NCI-H2029 treated with DMSO at 0.1 percent for 48 hours (cell line): Measurements from ENCODE around the gene TMEM141.
A peak's percentile ranks its signal among the peaks of the same experiment; 100 is the strongest.

Experiments used
- DNase-seq: peaks from one replicate; lab custom pipeline; 2025; lab: John Stamatoyannopoulos, UW

TMEM141 gene

DNA sequence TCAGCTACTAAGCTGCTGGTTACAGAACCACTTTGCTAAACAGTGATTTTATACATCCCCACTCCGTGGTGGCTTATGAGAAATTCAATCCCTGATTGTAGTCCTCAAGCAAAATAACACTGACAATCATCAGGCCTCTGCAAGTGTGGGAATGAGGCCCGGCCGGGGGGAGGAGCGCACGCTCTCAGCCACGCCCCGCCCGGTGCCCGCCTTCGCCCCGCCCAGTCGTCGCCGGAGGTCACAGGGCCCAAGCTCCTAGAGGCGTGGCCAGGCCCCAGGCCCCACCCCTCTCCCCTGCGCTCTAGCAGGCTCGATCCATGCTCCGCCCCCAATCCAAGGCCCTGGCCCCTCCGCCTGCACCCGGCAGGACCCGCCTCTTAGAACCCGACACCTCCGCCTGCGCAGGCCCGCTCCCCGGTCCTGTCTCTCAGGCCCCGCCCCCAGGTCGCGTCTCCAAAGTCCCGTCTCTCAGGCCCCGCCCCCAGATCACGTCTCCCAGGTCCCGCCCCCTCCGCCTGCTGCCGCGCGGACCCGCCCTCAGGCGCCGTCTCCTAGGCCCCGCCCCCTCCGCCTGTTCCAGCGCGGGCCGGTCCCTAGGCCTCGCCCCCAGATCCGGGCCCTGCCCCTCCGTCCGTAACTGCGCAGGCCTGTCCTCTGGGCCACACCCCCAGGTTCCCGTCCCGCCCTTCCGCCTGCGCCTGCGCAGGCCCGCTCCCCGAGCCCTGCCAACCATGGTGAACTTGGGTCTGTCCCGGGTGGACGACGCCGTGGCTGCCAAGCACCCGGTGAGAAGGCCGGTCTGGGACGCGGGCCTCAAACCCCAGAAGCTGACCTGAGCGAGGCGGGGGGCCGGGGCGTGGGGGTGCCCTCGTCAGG, at the start of gene TMEM141:
TMEM141 (plus strand) TSS at position 705 of the 876 bp plus-strand sequence; CDS start at position 732, 27 bp downstream.
- DNase-seq = peak; percentile 96

DNA sequence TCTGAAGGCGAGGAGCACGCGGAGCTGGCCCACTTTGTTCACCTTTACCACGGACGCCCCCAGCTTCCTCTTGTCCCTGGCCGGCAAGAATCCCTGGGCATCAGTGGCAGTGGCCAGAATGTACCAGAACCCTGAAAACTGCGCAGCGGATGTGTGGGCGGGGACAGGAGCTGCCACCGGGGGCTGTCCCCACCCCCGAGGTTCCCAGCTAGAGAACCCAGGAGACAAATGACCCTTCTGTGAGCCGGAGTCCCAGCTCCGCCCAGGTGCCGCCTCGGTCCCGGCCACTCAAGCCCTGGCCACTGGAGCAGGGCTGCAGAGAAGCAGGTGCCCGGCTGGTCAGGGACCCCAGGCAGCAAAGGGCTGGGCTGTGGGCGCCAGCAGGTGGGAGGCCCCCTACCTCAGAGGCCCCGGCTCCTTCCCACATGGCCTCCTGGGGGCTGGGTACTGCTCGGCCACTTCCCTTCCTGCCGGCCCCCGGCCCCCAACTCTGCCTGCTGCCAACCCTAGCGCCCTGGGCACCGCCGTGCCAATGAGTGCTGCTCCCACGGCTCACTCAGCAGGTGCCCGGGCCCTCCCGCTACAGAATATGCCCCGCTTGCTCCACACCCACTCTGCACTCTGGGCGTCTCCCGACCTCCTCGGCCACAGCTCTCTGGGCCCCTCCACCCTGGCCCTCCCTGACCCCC, 49.1 kb upstream of the TMEM141 start:
- no peak for DNase-seq

DNA sequence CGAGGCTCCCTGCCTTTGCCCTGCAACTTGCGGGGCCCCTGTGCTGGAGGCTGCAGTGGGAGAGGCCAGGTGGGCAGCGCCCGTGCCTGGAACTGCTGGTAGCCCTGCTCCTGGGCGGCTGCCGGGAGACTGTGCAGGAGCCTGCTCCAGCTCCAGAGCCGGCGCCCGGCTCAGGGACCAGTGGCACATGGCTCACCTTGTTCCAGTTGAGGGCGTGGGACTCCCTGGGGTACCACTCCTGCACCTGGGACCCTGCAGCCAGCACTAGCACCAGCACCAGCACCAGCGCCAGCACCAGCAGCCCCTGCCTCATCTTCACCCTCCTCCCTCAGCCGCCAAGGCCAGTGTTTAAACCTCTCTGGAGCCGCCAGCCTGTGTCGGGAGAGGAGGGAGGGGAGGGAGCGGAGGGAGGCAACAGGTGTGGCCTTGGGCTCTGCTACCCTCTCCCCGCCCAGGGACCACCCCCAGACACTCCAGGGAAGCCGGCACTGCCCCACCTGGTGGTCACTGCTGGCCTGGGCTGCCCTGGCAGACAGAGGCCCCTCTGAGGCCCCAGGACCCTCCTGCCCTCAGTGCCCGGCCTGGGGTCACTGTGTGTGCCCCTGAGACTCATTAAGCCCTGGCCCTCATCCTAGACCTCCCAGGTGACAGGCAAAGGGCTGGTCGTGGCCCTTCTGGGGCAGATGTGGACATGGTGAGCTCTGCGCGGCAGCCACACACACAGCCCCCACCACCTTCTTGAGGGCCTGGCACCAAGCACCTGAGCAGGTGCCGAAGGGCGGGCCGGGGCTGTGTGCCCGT, 48.4 kb upstream of the TMEM141 start, which contains the start of gene LCN10:
LCN10 (minus strand) TSS at position 350 of the 801 bp plus-strand sequence; CDS start at position 313, 37 bp downstream.
- peak; percentile 39 for DNase-seq

DNA sequence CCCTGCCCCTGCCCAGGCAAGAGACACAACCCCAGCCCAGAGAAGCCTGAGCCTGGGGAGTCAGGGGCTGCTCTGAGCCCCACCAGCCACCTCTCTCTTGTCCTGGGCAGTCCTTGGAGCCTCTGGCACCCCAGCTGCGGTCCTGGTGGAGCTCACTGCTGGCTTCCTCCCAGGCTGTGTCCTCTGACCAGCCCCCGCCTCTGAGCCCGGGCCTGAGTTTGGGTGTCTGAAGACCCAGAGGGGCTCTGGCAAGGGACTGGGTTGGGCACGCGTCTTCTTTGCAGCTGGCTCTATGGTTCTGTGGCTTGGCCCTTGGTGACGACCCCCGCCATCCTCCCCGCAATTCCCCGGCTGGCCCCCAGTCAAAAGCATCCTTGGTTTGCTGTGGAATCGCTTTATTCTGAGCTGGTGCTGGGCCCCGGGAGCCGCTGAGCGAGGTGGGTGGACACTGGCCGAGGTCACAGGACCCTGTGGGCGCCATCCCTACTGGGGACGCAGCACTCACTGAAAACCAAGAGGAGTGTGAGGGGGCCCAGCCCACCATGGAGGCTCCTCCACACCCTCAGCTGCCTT, 47.4 kb upstream of the TMEM141 start:
- no peak for DNase-seq

DNA sequence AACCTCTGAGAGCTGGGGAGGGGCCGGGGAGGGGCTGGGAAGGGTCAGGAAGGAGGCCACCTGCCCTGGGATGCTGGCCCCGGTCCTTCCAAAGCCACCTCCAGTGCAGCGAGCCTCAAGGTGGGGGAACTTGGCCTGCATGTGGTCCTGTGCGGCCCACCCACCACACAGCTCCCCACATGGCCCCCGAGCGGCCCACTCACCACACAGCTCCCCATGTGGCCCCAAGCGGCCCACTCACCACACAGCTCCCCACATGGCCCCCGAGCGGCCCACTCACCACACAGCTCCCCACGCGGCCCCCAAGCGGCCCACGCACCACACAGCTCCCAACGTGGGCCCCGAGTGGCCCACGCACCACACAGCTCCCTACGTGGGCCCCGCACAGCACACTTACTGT, 46.4 kb upstream of the TMEM141 start:
- DNase-seq = no peak

DNA sequence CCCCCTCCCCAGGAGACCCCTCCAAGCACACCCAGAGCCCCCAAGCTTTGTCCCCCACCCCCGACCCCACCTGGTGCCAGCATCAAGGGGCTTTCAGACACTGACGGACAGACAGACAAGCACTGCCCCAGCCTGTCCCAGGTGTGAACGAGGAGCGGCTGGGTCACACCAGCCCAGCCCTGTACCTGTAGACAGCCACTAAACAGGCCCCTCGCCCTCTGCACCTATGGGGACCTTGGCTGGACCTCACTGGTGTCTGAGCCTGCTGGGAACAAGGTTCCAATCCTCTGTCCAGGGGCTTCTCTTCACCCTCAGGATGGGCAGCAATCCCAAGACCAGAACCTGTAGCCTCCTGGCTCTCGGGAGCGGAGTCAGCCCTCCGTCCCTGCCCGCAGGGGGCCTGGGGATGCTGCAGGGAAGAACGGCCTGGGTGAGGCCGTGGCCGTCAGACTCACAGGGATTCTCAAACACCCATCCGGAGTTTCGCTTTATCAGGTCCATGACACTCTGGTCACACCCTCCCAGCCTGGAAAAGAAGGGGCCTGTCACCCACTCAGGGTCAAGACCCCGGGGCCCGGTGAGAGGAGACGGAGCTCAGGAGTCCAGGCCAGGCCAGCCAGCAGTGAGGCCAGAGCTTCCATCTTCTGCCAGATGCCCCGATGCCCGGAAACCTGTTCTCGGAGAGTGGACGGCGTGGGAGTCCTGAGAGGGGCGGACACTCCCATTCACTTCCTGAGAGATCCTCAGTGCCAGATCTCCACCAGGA, 45.6 kb upstream of the TMEM141 start:
- DNase-seq = no peak

DNA sequence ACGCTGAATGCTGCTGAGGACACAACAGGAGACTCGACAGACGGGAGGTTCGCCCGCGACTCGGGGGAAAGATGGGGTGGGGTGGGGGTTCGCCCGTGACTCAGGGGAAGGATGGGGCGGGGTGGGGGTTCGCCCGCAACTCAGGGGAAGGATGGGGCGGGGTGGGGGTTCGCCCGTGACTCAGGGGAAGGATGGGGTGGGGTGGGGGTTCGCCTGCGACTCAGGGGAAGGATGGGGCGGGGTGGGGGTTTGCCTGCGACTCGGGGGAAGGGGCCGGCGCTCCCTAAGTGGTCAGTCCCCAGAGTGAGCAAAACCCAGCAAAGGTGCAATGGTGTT, 45.0 kb upstream of the TMEM141 start:
- DNase-seq = no peak

DNA sequence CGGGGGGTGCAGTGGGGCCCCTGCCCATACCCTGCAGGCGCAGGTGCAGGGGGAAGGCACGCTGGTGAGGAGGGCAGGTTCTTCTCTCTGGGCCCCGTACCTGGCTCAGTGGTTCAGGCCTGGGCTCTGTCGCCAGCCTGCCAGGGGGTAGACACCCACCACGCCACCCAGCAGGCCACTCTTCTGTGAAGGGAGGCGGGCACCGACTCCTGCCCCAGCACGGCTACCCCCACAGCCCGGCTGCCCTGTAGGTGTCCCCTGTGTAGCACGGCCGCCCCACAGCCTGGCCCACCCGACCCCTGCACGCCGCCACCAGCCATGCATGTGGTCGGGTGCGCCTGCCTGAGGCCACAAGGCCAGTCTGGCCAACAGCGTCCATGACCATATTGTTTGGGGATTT, 44.5 kb upstream of the TMEM141 start:
- no peak for DNase-seq

DNA sequence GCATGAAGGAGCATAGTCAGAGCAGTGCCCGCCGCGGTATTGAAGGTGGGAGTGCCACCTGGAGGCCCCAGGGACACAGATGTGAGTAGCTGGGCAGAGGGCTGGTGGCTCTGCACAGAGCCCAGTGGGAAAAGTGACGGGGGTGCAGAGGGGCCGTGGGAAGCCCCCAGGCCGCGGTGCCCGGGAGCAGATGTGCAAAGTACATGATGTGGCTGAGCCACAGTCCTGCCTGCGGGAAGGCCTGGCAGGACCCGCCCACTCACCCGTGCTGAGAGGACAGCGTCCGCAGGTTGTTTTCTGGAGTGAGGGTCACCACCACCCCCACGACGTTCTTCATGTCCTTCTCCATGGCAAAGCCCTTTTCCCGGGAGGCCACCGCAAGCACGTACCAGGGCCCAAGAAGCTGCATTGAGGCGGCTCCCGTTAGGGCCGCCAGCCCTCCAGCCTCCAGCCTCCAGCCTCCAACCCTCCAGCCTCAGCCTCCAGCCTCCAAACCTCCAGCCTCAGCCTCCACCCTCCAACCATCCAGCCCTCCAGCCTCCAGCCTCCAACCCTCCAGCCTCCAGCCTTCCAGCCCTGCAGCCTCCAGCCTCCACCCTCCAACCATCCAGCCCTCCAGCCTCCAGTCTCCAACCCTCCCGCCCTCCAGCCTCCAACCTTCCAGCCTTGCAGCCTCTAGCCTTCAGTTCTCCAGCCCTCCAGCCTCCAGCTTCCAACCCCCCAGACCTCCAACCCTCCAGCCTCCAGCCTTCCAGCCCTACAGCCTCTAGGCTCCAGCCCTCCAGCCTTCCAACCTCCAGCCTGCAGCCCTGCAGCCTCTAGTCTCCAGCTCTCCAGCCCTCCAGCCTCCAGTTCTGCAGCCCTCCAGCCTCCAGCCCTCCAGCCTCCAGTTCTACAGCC, 43.7 kb upstream of the TMEM141 start:
- no peak for DNase-seq

DNA sequence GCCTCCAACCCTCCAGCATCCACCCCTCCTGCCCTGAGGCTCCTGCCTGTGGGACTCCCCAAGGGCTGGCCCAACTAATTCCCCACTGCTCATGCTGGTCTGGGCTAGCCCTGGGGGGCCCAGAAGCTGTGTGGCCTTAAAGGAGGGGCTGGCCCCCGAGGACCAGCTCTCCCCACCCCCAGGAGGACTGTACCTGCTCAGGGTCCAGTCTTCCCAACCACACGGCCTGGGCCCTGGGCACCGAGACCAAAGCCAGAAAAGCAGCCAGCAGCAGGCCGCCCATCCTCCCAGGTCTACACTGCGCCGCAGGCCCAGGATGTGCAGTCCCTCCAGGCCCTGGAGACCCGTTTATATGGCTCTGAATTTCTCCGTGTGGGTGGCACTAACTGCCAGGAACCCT, 42.9 kb upstream of the TMEM141 start, which contains the start of gene LCN6:
LCN6 (minus strand) TSS at position 325 of the 400 bp plus-strand sequence; CDS start at position 283, 42 bp downstream.
- no peak for DNase-seq

DNA sequence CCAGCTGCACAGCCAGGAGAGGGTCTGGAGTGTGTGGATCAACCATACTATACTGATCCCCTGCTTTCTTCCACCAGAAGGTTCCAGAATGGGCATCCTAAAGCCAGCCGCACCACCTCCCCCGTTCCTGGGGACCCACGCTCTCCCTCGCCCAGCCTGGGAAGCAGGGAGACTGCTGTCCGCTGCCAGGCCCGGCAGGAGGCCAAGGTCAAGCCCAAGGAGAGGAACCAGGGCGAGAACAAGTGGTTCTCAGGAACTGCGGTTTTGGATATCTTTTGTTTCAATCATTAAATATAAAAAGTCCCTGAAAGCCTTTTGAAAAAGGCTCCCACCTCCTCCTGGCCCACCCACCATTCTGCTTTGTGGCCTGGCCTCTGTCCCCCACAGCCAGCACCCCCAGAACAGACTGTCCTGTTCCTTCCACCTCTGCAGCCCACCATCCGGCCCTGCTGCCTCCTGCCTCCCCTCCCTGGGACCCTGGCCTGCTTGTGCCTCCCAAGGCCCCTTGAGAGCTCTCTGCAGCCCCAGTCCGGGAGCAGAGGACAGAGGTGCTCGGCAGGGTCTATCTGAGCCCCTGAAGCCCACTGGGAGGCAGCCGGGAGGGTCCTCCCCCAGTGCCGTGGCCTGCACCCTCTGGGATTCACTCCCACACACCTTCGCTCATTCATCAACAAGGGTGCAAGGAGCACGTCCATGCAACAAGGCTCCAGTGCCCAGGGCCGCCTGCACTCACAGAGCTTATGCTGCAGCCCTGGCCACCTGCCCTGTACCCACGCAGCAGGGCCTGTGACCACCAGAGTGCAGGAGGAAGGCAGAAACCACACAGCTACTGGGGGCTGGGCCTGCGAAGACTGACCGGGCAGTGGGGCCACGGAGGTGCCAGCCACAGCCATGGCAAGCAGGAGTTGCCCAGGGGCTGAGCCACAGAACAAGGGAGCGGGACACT, 42.2 kb upstream of the TMEM141 start:
- DNase-seq = no peak

DNA sequence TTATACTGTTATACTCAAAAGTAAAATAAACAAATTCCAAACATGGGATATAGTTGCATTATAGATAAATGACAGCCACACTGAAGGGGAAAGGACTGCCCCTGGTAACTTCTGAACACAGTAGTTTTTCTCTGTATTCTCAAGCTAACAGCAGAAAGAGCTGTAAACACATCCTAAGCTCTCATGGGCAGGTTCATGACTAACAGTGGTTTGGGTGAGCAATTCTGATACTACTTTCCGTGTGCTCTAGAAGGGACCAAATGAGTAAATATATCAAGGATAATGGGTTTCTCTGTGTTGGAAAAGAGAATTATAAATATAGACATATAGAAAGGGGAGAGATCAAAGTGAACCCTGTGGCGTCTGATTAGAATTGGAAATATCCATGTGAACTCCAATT, 40.6 kb upstream of the TMEM141 start:
- no peak for DNase-seq

DNA sequence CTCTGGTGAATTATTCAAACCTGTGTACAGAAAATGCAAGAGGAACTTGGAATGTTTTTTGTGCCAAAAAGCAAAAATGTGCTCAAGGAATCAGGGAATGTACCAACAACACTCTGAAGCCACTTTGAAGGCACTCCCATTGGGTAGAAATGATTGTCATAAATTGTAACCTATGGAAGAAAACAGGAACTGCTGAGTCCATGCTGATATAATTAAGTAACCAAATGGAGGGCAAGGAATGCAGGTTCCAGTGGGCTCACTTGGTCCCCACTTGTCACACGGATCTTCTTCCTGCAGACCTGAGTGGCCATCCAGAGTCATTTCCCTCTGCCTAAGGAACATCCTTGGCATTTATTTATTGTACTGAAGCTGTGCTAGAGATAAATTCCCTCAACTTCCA, 39.9 kb upstream of the TMEM141 start:
- no peak for DNase-seq

DNA sequence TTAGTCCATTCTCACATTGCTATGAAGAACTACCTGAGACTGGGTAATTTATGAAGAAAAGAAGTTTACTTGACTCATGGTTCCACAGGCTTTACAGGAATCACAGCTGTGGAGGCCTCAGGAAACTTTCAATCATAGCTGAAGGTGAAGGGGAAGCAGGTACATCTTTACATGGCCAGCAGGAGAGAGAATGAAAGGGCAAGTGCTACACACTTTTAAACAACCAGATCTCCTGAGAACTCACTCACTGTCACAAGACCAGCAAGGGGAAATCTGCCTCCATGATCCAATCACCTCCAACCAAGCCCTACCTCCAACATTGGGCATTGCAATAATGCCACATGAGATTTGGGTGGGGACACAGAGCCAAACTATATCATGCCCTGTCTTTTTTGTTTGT, 39.3 kb upstream of the TMEM141 start:
- DNase-seq = no peak

DNA sequence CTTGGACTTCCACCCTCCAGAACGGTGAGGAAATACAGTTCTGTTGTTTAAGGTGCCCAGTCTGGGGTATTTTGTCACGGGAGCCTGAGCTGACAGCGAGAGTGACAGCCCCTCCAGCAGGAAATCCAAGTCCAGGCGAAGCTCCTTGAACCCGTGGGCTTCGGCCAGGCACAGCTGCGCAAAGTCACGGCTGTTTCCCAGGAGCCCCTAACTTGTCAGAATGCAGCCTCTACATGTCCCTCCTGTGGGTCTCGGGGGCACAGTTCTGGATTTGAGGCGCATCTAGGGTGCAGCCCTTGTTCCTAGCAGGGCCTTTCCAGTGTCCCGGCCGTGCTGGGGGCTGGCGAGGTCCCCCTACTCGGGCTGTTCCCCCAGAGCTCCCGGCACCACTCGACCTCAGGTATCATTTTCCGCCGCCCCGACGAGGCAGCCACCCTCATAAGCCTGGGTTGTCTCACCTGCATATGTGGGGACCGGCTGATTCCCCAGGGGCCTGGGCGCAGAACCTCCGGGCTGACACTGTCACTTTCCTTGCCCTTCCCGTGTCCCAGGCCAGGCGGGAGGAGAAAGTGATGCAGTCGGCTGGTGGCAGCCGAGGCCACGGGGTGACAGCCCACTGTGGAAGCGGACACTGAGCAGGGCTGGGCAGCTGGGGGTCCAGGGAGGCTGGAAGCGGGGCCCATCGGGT, 37.6 kb upstream of the TMEM141 start:
- no peak for DNase-seq

DNA sequence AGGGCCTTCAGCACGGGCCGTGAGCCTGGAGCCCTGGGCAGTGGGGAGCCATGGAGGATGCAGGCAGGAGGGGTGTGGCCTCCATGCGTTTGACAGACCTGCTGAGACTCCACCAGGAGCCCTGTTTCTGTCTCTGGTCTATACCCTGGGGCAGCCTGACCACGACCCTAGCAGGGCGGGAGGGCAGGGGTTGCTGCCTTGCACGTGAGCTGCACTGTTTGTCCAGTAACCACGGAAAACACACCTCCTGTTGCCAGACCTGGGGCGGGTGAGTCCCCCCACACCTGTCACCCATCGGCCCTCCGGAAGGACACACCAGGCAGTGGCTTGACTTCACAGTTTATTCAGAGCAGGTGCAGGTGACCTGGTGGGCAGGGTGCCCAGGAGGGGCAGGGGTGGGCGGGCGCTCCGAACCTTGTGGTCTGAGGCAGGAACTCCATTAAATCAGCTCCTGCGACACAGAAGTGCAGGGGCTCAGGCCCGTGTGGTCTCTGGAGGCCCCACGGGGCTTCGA, 37.0 kb upstream of the TMEM141 start:
- DNase-seq = peak; percentile 42

DNA sequence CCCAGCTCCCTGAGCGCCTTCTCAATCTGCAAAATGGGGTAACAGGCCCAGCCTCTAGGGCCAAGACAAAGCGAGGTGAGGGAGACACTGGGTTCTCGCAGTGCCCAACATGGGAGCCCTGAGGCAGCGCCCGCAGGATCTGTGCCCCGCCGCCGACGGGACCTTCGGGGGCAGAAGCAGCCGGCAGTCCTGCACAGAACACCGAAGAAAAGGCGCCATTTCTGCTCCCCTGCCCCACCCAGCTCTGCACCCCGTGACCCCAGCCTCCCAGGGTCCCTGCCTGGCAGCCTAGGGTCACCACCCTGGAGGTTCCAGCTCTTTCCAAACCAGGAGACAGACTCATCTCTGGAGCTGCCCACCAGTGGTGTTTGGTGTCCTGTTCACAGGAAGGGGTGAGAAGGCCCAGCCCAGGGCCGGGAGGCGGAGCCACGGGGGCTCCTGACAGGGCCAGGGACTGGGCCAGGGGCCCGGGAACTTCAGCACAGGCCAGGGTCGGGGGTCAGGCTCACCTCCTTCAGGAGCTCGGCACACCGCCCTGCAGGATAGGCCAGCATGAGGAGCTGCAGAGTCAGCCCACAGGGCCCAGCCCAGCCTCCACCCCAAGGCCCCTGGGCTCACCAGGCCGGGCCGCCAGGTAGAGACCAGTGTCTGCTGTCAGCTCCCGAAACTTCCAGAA, 36.4 kb upstream of the TMEM141 start:
- no peak for DNase-seq
